ENCODE measurements around the gene MRPS2. TPM values are rescaled to one million over a fixed set of nuclear protein-coding genes. Genes with fewer than 3 reads are reported as not detected.

Gene MRPS2
- polyA plus RNA-seq, 1 experiment: 39.9 TPM

GRCh38 chr9:135488527-135488926 is 12.0 kb upstream of the MRPS2 start:
- ChIA-PET POLR2A (no interaction called here), CTCF (no interaction called here)
- Histone ChIP-seq H3K27ac (ENCODE audit: low read depth, low read length) (no peak overlapping the region), H3K9me3 (ENCODE audit: control insufficient read depth, insufficient read depth, low read length) (no peaks in the 10 kb centered on the region), H3K4me3 (ENCODE audit: low read depth, low read length) (no peak overlapping the region), H3K27me3 (ENCODE audit: control insufficient read depth, insufficient read depth, low read length) (no peaks in the 10 kb centered on the region)
- DNase-seq (ENCODE audit: low read depth, low spot score): no peak
- TF ChIP-seq CTCF (IDR thresholded peaks at IDR 0.05; ENCODE audit: low read depth, low read length): no peak

GRCh38 chr9:135489188-135489906 is 11.1 kb upstream of the MRPS2 start:
- Histone ChIP-seq H3K27me3 (ENCODE audit: control insufficient read depth, insufficient read depth, low read length) (no peaks in the 10 kb centered on the region), H3K4me3 (ENCODE audit: low read depth, low read length) (no peak overlapping the region), H3K9me3 (ENCODE audit: control insufficient read depth, insufficient read depth, low read length) (no peaks in the 10 kb centered on the region), H3K27ac (ENCODE audit: low read depth, low read length) (no peak overlapping the region)
- TF ChIP-seq CTCF (IDR thresholded peaks at IDR 0.05; ENCODE audit: low read depth, low read length): no peak
- ChIA-PET POLR2A (no interaction called here), CTCF (no interaction called here)
- no peak for DNase-seq (ENCODE audit: low read depth, low spot score)

- no peak for TF ChIP-seq CTCF (IDR thresholded peaks at IDR 0.05; ENCODE audit: low read depth, low read length)
- ChIA-PET POLR2A (no interaction called here), CTCF (interaction anchor here (1.1 to 1.4 kb wide), 2 partner anchors 12 to 14 kb away, joined by 3 to 4 read pairs; no protein-coding TSS in a partner anchor)
- Histone ChIP-seq H3K9me3 (ENCODE audit: control insufficient read depth, insufficient read depth, low read length) (no peaks in the 10 kb centered on the region), H3K27ac (ENCODE audit: low read depth, low read length) (no peak overlapping the region), H3K4me3 (ENCODE audit: low read depth, low read length) (no peak overlapping the region), H3K27me3 (ENCODE audit: control insufficient read depth, insufficient read depth, low read length) (no peaks in the 10 kb centered on the region)
- no peak for DNase-seq (ENCODE audit: low read depth, low spot score)
Observed at GRCh38 chr9:135490166-135490870, 10.2 kb upstream of the MRPS2 start.

- Histone ChIP-seq H3K4me3 (ENCODE audit: low read depth, low read length) (no peak overlapping the region), H3K9me3 (ENCODE audit: control insufficient read depth, insufficient read depth, low read length) (no peaks in the 10 kb centered on the region), H3K27ac (ENCODE audit: low read depth, low read length) (no peak overlapping the region), H3K27me3 (ENCODE audit: control insufficient read depth, insufficient read depth, low read length) (no peaks in the 10 kb centered on the region)
- ChIA-PET POLR2A (no interaction called here), CTCF (interaction anchor here (1.1 to 1.4 kb wide), 2 partner anchors 11 to 14 kb away, joined by 3 to 4 read pairs; no protein-coding TSS in a partner anchor)
- no peak for DNase-seq (ENCODE audit: low read depth, low spot score)
- TF ChIP-seq CTCF (IDR thresholded peaks at IDR 0.05; ENCODE audit: low read depth, low read length): no peak
Observed at GRCh38 chr9:135490980-135491464, 9.5 kb upstream of the MRPS2 start.

- DNase-seq (ENCODE audit: low read depth, low spot score): no peak
- CTCF ChIA-PET: interaction anchor here (1.4 kb wide), 1 partner anchor 13 kb away, joined by 4 read pairs; no protein-coding TSS in a partner anchor
- H3K27me3 ChIP-seq (ENCODE audit: control insufficient read depth, insufficient read depth, low read length): no peaks in the 10 kb centered on the region
- H3K9me3 ChIP-seq (ENCODE audit: control insufficient read depth, insufficient read depth, low read length): no peaks in the 10 kb centered on the region
- POLR2A ChIA-PET: interaction anchor here (0.7 kb wide), 1 partner anchor 318 kb away, joined by 8 read pairs; no protein-coding TSS in a partner anchor
- no peak for TF ChIP-seq CTCF (IDR thresholded peaks at IDR 0.05; ENCODE audit: low read depth, low read length)
- H3K27ac ChIP-seq (ENCODE audit: low read depth, low read length): no peak overlapping the region
- H3K4me3 ChIP-seq (ENCODE audit: low read depth, low read length): no peak overlapping the region
Observed at GRCh38 chr9:135491764-135492163, 8.7 kb upstream of the MRPS2 start.
